A549 (cell line): ENCODE measurements around the gene APP. TPM values are rescaled to one million over a fixed set of nuclear protein-coding genes. Genes with fewer than 3 reads are reported as not detected.

Experiments
- ATAC-seq, 2 experiments: fragments of 200-7000 bp in 1 of 2; fragments of >200 bp in 1 of 2; cut with Nextera tagmentation in 1 of 2; cut with Tn5 transposase in 1 of 2; 3 replicates each; pipeline versions ENCODE4 v1.8.0 to v1.9.1; 2018 to 2020; ENCODE audit warnings: mild to moderate bottlenecking in 1 of 2, moderate library complexity in 1 of 2
- CTCF ChIA-PET: fragments of 300-600 bp; sonication (Branson Sonifier 250); formaldehyde crosslinking; extraction: SDS; loops from one replicate; lab custom pipeline; 2021; ENCODE audit warnings: antibody characterized with exemption, inconsistent platforms; lab: Yijun Ruan, JAX
- POLR2A ChIA-PET: fragments of 350-600 bp; formaldehyde crosslinking; extraction: SDS; loops from one replicate; lab custom pipeline; 2021; ENCODE audit warnings: antibody characterized with exemption, inconsistent platforms; lab: Yijun Ruan, JAX
- DNase-seq, 2 experiments: peaks; one replicate each; pipeline versions ENCODE4 v3.0.0 to v3.0.0-alpha.2; 2011 to 2016; ENCODE audit warnings: low read depth in 1 of 2, low spot score in 1 of 2
- FAIRE-seq: peaks from 2 replicates; lab custom pipeline; 2011; peaks lifted over from hg19 to GRCh38; lab: Jason Lieb, UNC
- H3K27ac ChIP-seq, 2 experiments: fragments of >200 bp; sonication (Bioruptor Twin); formaldehyde crosslinking; 3 replicates each; pipeline ENCODE4 v1.5.1; 2016 to 2017
- H3K4me1 ChIP-seq: fragments of >200 bp; sonication (Bioruptor Twin); formaldehyde crosslinking; 3 replicates; pipeline ENCODE4 v1.6.1; 2016
- H3K4me2 ChIP-seq: fragments of >200 bp; sonication (Bioruptor Twin); formaldehyde crosslinking; 3 replicates; pipeline ENCODE4 v1.6.1; 2016
- H3K4me3 ChIP-seq: fragments of >200 bp; sonication (Bioruptor Twin); formaldehyde crosslinking; 3 replicates; pipeline ENCODE4 v1.5.1; 2016
- H3K9me3 ChIP-seq: fragments of >200 bp; sonication (Bioruptor Twin); formaldehyde crosslinking; 3 replicates; pipeline ENCODE4 v1.6.1; 2016
- ATOH8 ChIP-seq: fragments of 250-450 bp; sonication (Bioruptor Pico); IDR thresholded peaks from 2 replicates; pipeline ENCODE4 v1.5.0; 2020; ENCODE audit warnings: low read depth, mild to moderate bottlenecking, moderate library complexity
- BHLHE40 ChIP-seq: IDR thresholded peaks from 2 replicates; pipeline ENCODE4 v1.6.1; 2012; ENCODE audit warnings: low read depth, low read length, inconsistent platforms
- CHD4 ChIP-seq: fragments of 200-600 bp; sonication (generic); IDR thresholded peaks from 2 replicates; pipeline ENCODE4 v1.6.1; 2016; ENCODE audit warnings: antibody characterized with exemption, mild to moderate bottlenecking, borderline replicate concordance
- EP300 ChIP-seq, 2 experiments: fragments of >200 bp; sonication (Bioruptor Twin); formaldehyde crosslinking; IDR thresholded peaks; 2 replicates in 1 of 2; 3 replicates in 1 of 2; pipeline ENCODE4 v1.6.1; 2016 to 2017
- ESRRA ChIP-seq: fragments of 150-350 bp; IDR thresholded peaks from 2 replicates; pipeline ENCODE4 v1.6.1; 2014; ENCODE audit warnings: mild to moderate bottlenecking, low read length, borderline replicate concordance
- FOSB ChIP-seq: fragments of 250-450 bp; sonication (Bioruptor Pico); IDR thresholded peaks from 2 replicates; pipeline ENCODE4 v1.5.0; 2020; ENCODE audit warnings: mild to moderate bottlenecking, moderate library complexity
- FOSL2 ChIP-seq, 2 experiments: fragments of 450-650 bp in 1 of 2; fragments of >200 bp in 1 of 2; sonication (Bioruptor Twin) in 1 of 2; formaldehyde crosslinking; IDR thresholded peaks; 2 replicates each; pipeline versions ENCODE4 v1.5.0 to v1.6.1; 2016 to 2020; ENCODE audit warnings: mild to moderate bottlenecking in 1 of 2, moderate library complexity in 1 of 2
- FOXS1 ChIP-seq: fragments of 250-450 bp; sonication (Bioruptor Pico); IDR thresholded peaks from 2 replicates; pipeline ENCODE4 v1.5.0; 2020; ENCODE audit warnings: mild to moderate bottlenecking, moderate library complexity
- HOXB13 ChIP-seq: fragments of 250-450 bp; sonication (Bioruptor Pico); IDR thresholded peaks from 2 replicates; pipeline ENCODE4 v1.5.0; 2020; ENCODE audit warnings: low read depth, mild to moderate bottlenecking, moderate library complexity
- JUN ChIP-seq, 2 experiments: fragments of >200 bp; sonication (Bioruptor Twin); formaldehyde crosslinking; IDR thresholded peaks; 2 replicates in 1 of 2; 3 replicates in 1 of 2; pipeline ENCODE4 v1.6.1; 2016 to 2017
- KDM1A ChIP-seq: fragments of 200-600 bp; sonication (generic); IDR thresholded peaks from 2 replicates; pipeline ENCODE4 v1.6.1; 2016; ENCODE audit warnings: low read depth, mild to moderate bottlenecking
- MAX ChIP-seq: IDR thresholded peaks from 2 replicates; pipeline ENCODE4 v1.6.1; 2012
- MAZ ChIP-seq: fragments of 150-350 bp; IDR thresholded peaks from 2 replicates; pipeline ENCODE4 v1.6.1; 2014; ENCODE audit warnings: antibody characterized with exemption, low read depth, low read length, borderline replicate concordance
- MYC ChIP-seq: IDR thresholded peaks from 2 replicates; pipeline ENCODE4 v1.6.1; 2012; ENCODE audit warnings: mild to moderate bottlenecking, inconsistent platforms, low read length, improper control_type of control experiment, borderline replicate concordance
- PHF8 ChIP-seq: fragments of 200-600 bp; sonication (generic); IDR thresholded peaks from 2 replicates; pipeline ENCODE4 v1.6.1; 2016; ENCODE audit warnings: low read depth, mild to moderate bottlenecking, antibody characterized with exemption, moderate library complexity, borderline replicate concordance
- RARB ChIP-seq: fragments of 250-450 bp; sonication (Bioruptor Pico); IDR thresholded peaks from 2 replicates; pipeline ENCODE4 v1.8.0; 2021; ENCODE audit warnings: mild to moderate bottlenecking, moderate library complexity
- SMC3 ChIP-seq: fragments of >200 bp; sonication (Bioruptor Twin); formaldehyde crosslinking; IDR thresholded peaks from 3 replicates; pipeline ENCODE4 v1.6.1; 2018; ENCODE audit warnings: inconsistent platforms
- ZFP36 ChIP-seq: fragments of 450-650 bp; IDR thresholded peaks from 2 replicates; pipeline ENCODE4 v1.6.1; 2014; ENCODE audit warnings: borderline replicate concordance; ENCODE audit not compliant: partially characterized antibody
- WGBS: methylation state at CpG from one replicate; pipeline ENCODE4 v1.1.6; 2017; ENCODE audit errors: missing lambda C conversion rate; 5-methylcytosine and 5-hydroxymethylcytosine counted together
- polyA plus RNA-seq, 4 experiments: library from polyadenylated mRNA; depleted of rRNA in 3 of 4; stranded (reverse); fragments of >200 nt; fragmentation: RNase III in 1 of 4; extraction: RNeasy Plus Mini Kit Qiagen cat#74134 plus additional on column Dnase treatment in 1 of 4; gene quantifications; 2 replicates in 3 of 4; 3 replicates in 1 of 4; pipeline ENCODE4 v1.2.3, GENCODE V29; 2011 to 2017
- TF ChIP-seq, protein P1 (sequence below): IDR thresholded peaks from 2 replicates; pipeline ENCODE4 v1.6.1; 2012; ENCODE audit warnings: low read depth, borderline replicate concordance
- TF ChIP-seq, protein P2 (sequence below): IDR thresholded peaks from 2 replicates; pipeline ENCODE4 v1.6.1; 2012

The APP gene
- polyA plus RNA-seq, 2 of the 4 experiments (the other 2 are of a cell fraction) = 540 to 565 TPM

- H3K4me3 ChIP-seq = no peak overlapping the region
- CTCF ChIA-PET = interaction anchor here (0.7 kb wide), 1 partner anchor 154 kb away, joined by 3 read pairs; no protein-coding TSS in a partner anchor
- FAIRE-seq (no peak), DNase-seq (no peak), ATAC-seq (no peak)
- no peak for TF ChIP-seq CHD4
- TF ChIP-seq KDM1A = no peak
- no peak for TF ChIP-seq FOSL2 (IDR thresholded peaks at IDR 0.05)
- TF ChIP-seq FOSL2 (CRISPR knock-in tag; IDR thresholded peaks at IDR 0.05) = no peak
- no peak for TF ChIP-seq EP300 (IDR thresholded peaks at IDR 0.05)
- TF ChIP-seq, all 56 proteins: peak for 0
- H3K4me1 ChIP-seq = peaks cover 53% of the 10 kb centered on the region
- WGBS = 94% methylated on average over 4 of the region's 4 CpGs
- no peak overlapping the region for H3K27ac ChIP-seq
- H3K9me3 ChIP-seq = no peaks in the 10 kb centered on the region
- POLR2A ChIA-PET = no interaction called here
- H3K4me2 ChIP-seq = no peak overlapping the region
Measured at GRCh38 chr21:26137379-26138060, 33.0 kb downstream of the APP start.

DNA sequence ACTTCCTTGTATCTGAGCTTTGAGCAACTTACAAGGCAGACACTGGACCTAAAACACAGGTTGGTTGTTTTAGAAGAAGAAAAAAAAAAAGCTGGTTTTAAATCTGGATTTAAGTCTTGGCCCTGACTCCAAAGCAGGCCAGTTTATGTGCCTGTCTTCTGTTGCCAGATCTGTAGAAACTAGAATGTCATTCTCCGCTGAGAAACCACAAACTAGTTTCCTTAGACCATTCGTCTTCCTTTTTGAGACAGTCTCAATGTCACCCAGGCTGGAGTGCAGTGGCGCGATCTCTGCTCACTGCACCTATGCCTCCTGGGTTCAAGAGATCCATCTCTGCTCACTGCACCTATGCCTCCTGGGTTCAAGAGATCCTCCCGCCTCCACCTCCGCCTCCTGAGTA, 33.9 kb downstream of the APP start:
- Histone ChIP-seq H3K4me2 (no peak overlapping the region), H3K27ac (peak overlapping the region in 1 of 2 experiments; percentile 45; a peak in 2 of 6 replicates), H3K4me1 (peaks cover 51% of the 10 kb centered on the region), H3K9me3 (no peaks in the 10 kb centered on the region)
- no peak for ATAC-seq
- DNase-seq = no peak
- POLR2A ChIA-PET = no interaction called here
- no peak for FAIRE-seq
- TF ChIP-seq HOXB13 (CRISPR knock-in tag) = no peak
- TF ChIP-seq, all 56 proteins: peak for 0
- CTCF ChIA-PET = no interaction called here
- 94% methylated on average over 6 of the region's 6 CpGs for WGBS
- no peak overlapping the region for H3K4me3 ChIP-seq

- no peak for DNase-seq
- no peak for FAIRE-seq
- Histone ChIP-seq H3K27ac (no peak overlapping the region), H3K4me1 (peaks cover 39% of the 10 kb centered on the region), H3K4me3 (no peak overlapping the region), H3K9me3 (no peaks in the 10 kb centered on the region), H3K4me2 (no peak overlapping the region)
- TF ChIP-seq SMC3 (no peak), BHLHE40 (no peak), ZFP36 (no peak), ESRRA (no peak), HOXB13 (CRISPR knock-in tag) (no peak), MAZ (no peak), FOSB (CRISPR knock-in tag) (no peak), MAX (no peak), RARB (CRISPR knock-in tag) (no peak), JUN (IDR thresholded peaks at IDR 0.05) (no peak), ATOH8 (CRISPR knock-in tag) (no peak), PHF8 (no peak), MYC (no peak), FOXS1 (CRISPR knock-in tag) (no peak)
- TF ChIP-seq, protein P1, sequence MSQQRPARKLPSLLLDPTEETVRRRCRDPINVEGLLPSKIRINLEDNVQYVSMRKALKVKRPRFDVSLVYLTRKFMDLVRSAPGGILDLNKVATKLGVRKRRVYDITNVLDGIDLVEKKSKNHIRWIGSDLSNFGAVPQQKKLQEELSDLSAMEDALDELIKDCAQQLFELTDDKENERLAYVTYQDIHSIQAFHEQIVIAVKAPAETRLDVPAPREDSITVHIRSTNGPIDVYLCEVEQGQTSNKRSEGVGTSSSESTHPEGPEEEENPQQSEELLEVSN = no peak
- TF ChIP-seq, protein P2, sequence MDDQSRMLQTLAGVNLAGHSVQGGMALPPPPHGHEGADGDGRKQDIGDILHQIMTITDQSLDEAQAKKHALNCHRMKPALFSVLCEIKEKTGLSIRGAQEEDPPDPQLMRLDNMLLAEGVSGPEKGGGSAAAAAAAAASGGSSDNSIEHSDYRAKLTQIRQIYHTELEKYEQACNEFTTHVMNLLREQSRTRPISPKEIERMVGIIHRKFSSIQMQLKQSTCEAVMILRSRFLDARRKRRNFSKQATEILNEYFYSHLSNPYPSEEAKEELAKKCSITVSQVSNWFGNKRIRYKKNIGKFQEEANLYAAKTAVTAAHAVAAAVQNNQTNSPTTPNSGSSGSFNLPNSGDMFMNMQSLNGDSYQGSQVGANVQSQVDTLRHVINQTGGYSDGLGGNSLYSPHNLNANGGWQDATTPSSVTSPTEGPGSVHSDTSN = no peak
- ATAC-seq = no peak
- ChIA-PET POLR2A (no interaction called here), CTCF (no interaction called here)
- 94% methylated on average over 7 of the region's 7 CpGs for WGBS
Measured at GRCh38 chr21:26135520-26135919, 35.0 kb downstream of the APP start.
